HG03097 (cell line): ENCODE measurements around the gene SYT15.
"Not testable (repeated sequence)": the region's sequence is repeated elsewhere in the genome, so short reads cannot be mapped to it uniquely, and the experiment has no call there.

Experiments
- ATAC-seq: cut with Tn5 transposase; IDR thresholded peaks from one replicate; pipeline ENCODE4 v1.9.1; 2021; ENCODE audit not compliant: unreplicated experiment, low FRiP score

The SYT15 gene

GRCh38 chr10:46578474-46579178 lies at the start of gene SYT15:
Gene SYT15 (plus strand): TSS chr10:46579128. CDS start chr10:46579169, 41 bp downstream.
- ATAC-seq, result not testable (repeated sequence)

GRCh38 chr10:46529742-46530141 lies 49.2 kb upstream of the SYT15 start:
- ATAC-seq, result not testable (repeated sequence)

DNA sequence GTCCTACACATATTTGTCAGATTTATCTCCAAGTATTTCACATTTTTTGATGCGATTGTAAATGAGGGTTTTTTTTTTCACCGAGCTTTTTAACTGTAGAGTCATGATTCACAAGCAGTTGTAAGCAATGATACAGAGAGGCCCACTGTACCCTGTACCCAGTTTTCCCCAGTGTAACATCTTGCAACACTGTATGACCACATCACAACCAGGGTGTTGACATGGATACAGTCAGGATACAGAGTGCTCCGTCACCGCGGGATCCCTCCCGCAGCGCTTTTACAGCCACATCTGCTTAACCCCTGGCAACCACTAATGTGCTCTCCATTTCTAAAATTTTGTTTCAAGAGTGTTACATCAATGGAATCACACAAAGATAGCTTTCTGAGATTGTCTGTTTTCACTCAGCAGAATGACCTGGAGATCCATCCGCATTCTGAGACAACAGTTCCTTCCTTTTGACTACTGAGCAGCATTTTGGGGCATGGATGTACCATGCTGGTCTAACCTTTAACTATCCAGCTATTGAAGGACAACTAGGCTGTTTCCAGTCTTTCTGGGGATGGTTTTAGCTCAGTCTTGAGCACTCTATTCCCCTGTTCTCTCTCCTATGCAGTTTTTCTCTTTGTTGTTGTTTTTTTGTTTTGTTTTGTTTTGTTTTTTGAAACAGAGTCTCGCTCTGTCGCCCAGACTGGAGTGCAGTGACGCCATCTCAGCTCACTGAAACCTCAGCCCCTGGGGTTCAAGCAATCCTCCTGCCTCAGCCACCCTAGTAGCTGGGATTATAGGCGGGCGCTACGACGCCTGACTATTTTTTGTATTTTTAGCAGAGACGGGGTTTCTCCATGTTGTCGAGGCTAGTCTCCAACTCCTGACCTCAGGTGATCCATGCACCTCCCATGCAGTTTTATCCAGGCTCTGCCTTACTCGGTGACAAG lies 48.4 kb upstream of the SYT15 start:
- no peak for ATAC-seq

GRCh38 chr10:46532256-46532655 lies 46.7 kb upstream of the SYT15 start:
- not testable (repeated sequence) for ATAC-seq

DNA sequence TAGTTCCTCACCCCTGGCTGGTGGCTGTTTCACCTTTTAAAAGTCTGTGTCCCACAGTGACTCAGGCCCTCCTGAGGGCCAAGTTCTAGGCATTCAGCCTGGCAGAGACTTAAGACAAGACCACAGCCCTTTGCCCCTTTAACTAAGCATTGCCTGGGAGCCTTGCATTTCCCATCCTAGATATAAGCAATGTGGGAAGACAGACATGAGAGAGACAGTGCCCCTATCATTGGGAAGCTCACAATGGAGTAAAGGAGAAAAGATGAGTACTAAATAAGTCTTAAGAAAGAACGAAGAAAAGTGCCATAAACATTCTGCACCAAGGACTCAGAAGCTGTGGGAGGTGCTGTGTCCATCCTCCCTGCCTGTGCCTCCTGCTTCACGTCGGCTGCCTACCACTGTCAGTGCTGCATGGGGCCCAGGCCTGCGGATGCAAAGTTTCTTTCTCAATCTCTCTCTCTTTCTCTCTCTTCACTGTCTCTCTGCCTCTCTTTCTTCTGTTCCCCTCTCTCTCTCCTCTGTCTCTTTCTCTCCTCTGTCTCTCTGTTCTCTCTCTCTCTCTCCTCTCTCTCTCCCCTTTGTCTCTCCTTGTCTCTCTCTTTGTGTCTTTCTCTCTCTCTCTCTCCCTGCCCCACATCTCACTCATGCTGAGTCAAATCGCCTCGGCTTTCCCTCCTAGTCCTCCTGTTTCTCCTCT lies 44.0 kb upstream of the SYT15 start:
- ATAC-seq, result no peak

DNA sequence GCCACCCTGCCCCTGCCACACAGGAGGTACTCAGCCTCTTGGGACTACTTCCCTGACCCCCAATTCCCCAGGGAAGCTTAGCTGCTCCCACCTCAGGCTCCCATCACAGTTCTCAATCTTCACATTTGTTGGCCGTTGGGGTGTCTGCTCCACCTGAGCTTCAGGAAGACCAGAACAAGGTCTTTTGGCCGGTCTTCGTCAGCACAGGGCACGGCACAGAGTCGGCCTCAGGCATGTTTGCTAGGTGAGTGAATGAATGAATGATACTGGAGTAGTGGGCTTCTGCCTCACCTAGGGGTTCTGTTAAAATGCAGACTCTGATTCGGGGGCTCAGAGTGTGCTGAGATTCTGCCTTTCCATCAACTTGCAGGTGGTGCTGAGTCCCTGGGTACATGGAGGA lies 42.8 kb upstream of the SYT15 start:
- ATAC-seq, result no peak

DNA sequence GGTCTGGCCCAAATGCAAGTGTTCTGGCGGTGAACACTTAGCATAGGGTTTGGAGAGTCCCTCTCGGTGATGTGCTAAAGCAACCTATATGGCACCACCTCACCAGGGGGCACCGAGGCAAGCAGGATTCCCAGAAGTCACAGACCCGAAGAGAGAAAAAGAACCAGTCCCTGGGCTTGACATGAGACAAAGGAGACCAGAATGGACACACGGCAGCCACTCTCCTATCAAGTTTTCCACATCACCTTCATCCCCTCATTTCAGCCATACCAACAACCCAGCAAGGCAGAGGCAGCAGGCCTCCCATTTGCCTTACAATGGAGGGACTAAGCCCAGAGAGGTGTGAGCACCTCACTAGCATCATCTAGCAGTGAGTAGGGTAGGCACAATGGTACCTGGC lies 42.1 kb upstream of the SYT15 start:
- no peak for ATAC-seq

DNA sequence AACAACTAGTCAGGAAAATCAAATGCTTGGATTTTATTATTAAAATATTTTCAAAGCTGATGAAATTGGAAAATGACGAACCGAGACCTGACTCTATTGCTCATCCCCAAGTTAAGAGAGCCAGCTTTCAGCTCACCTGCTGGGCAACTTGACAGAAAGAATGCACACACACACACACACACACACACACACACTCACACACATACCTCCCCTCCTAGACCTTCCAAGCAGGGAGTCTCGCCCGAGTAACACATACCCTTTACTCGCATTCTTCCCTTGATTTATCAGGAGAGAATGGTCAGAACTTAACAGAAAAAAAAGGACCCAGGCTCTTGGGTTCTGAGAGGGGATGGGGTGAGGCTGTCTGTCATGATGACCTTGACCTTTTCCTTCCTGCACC lies 41.6 kb upstream of the SYT15 start:
- ATAC-seq, result no peak

DNA sequence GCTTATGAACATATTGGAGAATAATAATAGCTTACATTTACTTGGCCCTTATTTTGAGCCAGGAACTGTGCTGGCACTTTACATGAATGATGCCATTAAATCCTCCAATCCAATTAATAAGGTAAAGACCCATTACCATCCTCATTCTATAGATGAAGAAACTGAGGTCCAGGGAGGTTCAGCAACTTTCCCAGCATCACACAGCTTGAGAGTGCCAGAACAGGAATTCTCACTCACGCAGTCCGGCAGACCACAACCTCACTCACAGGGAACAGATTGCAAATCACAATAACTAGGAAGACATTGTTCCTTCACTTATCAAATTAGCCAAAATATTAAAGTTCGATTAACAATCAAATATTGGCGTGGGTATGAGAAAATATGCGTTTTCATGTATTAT lies 40.8 kb upstream of the SYT15 start:
- ATAC-seq, result no peak

GRCh38 chr10:46538717-46539426 lies 40.1 kb upstream of the SYT15 start:
- ATAC-seq, result no peak

DNA sequence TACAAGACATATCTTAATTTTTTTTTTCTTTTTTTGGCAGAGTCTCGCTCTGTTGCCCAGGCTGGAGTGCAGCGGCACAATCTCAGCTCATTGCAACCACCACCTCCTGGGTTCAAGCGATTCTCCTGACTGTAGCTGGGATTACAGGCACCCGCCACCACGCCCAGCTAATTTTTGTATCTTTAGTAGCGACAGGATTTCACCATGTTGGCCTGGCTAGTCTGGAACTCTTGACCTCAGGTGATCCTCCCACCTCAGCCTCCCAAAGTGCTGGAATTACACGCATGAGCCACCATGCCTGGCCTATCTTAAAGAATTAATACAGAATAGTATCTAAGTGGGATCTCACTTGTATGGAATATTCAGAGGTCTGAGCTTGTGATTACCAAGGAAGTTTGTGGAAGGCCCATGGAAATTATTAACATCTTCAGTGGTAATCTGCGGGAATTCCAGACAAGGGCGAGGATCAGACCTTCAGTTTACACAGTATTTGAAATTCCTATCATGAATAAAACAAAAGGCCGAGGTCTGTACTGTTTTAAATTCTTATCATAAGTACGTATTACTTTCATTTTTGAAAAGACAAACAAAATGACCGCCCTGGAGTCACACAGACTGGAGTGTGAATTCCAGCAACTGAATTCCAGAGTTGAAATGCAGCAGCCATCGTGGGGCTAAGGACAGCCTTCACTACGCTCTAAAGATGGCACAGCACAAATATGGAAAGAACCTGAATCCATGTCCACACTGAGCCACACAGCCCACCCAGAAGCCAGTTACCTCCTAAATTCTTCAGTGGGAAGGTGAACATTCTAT lies 39.1 kb upstream of the SYT15 start:
- no peak for ATAC-seq

- ATAC-seq, result no peak
Observed at GRCh38 chr10:46540412-46541016, 38.4 kb upstream of the SYT15 start.

- ATAC-seq, result no peak
Observed at GRCh38 chr10:46541017-46541661, 37.8 kb upstream of the SYT15 start.

DNA sequence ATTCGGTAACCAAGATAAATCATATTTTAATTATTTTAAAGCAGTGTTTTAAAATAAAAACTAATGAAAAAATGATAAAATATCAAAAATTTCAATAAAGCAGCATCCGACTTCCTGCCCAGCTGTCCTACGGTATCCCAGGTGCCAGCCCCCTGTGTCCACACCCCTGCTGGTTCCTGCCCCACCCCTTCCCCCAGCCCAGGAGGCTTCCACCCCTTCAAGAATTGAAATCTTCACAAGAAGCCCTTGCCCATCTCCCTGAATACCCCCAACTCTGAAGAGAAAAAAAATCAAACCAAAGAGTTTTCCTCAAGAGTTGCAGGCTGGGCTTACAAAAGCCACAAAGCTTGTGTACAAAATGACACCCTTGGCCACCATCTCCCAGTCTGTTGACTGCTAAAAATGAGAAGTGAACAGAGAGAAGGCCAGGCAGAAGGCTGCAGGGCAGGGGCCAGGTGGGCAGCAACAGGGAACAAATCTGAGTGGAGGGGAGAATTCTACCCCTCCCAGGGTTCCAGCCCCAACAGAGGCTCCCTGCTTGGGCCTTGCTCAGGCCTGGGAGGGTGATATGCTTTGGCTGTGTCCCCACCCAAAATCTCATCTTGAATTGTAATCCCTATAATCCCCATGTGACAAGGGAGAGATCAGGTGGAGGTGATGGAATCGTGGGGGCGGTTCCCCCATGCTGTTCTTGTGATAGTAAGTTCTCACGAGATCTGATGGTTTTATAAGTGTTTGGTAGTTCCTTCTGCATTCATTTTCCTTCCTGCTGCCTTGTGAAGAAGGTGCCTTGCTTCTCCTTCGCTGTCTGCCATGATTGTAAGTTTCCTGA lies 37.0 kb upstream of the SYT15 start:
- ATAC-seq, result no peak

DNA sequence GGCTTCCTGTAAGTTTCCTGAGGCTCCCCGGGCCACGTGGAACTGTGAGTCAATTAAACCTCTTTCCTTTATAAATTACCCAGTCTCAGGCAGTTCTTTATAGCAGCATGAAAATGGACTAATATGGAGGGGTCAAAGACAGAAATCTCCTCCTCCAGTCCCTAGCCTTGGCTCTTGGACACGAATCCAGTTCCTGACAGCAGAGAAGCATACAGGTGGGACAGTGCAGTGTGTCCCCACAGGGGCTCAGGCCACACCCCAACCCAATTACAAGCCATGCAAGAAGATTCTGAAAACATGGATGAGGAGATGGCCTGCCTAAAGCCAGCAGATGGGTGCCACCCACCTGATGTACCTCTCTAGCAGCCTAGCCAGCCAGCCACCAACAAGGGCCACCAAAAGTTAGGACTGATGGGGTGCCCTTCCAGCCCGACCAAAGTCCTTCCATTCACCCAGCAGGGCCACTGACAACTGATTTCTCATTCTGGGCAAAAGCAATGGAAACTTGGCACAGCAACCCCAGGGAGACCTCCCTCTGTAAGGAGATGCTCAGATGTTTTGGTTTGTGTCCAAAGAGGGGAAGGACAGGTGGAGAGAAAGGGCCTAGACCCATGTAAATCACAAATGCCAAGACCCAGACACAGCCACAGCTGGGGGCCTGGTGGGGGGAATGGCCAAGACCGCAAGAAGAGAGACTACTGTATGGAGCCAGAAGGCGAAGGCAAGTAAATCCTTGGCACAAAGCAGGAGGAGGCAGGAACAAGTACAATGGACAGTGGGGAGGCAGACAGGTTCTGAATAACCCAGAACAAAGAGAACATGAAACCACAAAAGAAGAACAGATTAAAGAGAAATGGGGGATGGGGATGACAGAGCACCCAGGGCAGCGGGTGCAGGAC lies 36.1 kb upstream of the SYT15 start:
- no peak for ATAC-seq

DNA sequence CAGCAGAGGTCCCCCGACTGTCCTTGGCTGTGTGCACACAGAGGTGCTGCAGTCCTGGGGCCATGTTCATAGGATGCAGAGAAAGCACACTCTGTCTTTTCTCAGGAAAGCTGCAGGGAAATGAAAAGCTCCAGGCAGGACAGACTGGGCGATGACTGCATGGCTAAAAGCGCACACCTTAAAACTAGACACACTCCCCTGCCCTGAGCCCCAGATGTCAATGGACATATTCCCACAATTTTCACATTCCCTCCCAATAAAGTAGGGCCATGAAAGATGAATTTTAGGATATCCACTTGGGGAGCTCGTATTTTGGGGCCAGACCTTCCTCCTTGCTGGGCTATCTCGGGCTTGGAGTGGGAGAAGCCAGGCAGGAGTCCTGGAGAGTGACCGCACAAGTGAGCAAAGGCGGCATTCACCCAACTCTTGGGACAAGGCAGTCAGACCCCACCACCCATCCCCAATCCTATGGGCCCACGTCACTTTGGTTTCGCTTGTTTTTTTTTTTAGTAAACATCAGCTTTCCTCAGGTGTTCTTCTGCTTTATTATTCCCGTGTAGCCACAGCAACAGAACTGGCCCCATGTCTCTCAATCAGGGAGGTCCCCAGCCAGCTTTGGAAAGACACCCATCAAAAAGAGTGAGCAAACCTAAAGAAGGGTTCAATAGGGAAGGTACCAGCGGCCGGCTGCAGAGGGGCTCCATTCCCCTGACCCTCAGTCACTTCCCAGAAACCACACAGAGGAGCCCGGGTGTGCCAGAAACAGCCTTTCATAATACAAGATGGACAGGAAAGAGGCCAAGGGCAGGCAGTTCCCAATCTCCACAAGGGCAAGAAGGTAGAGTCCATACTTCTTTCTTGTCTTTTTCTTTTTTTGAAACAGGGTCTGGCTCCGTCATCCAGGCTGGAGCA lies 35.2 kb upstream of the SYT15 start:
- no peak for ATAC-seq
